ENCODE results near the gene COL9A3. TPM values are rescaled to one million over a fixed set of nuclear protein-coding genes. Genes with fewer than 3 reads are reported as not detected.

The COL9A3 gene
- not detected for total RNA-seq

GRCh38 chr20:62816884-62817873, at the start of gene COL9A3:
COL9A3 (plus strand) TSS chr20:62817050; CDS start chr20:62817065, 15 bp downstream.
- H3K27ac Mint-ChIP-seq, result no peak within 1 kb of the TSS
- no peak for ATAC-seq (replicated peaks)
- H3K27me3 Mint-ChIP-seq, result peaks cover 3% of the 10 kb centered on the region
- H3K9me3 Mint-ChIP-seq, result no peaks in the 10 kb centered on the region
- no peak within 1 kb of the TSS for H3K4me3 Mint-ChIP-seq
- peaks cover 7% of the 10 kb centered on the region for H3K36me3 Mint-ChIP-seq (ENCODE audit: low read depth)
- no peaks in the 10 kb centered on the region for H3K4me1 Mint-ChIP-seq

DNA sequence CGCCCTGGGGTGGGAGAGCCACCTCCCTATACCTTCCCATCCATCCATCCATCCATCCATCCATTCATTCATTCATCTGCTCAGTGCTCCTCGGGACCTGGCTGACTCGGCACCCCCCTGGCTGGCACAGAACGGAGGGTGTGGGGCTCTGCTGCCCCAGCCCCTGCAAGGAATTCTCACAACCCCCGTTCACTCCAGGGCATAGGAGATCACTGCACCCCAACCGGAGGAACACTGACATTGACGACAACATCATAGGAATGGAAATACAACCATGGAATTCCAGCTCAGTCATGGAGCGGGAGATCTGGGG, 48.7 kb upstream of the COL9A3 start:
- no peak overlapping the region for H3K4me3 Mint-ChIP-seq
- no peak overlapping the region for H3K27ac Mint-ChIP-seq

DNA sequence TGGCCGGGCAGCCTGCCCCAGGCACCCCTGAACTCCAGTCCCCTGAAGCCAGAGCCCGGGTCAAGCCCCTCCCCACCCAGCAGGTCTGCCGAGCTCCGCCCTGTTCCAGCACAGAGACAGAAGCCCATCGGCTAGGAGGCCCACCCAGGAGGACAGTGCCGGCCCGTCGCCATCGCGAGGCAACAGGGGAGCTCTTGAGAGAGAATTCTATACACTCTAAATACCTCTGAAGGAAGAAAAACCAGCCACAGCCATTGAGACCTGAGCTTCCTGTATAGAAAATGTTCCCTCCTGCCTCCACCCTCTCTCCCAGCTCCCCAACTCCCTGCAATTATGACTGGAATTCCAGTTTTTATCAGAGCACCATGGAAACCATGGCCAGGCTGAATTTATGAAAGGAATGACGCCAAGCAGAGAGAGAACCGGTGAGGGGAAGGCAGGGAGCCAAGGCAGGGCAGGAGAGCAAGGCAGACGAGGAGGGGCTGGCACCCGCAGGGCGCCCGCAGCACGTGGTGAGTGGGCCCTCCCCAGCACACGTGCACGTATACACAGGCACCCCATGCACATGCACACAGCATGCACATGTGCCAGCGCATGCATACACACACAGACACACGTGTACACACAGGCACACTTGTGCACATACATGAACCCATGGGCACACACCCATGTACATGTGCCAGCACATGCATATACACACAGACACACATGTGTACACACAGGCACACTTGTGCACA, 48.1 kb upstream of the COL9A3 start:
- no peak overlapping the region for H3K27ac Mint-ChIP-seq
- ATAC-seq (replicated peaks), result no peak
- no peaks in the 10 kb centered on the region for H3K9me3 Mint-ChIP-seq

More for the DNA sequence above, 48.7 kb upstream of the COL9A3 start:
- Mint-ChIP-seq H3K27me3 (no peaks in the 10 kb centered on the region), H3K36me3 (ENCODE audit: low read depth) (no peaks in the 10 kb centered on the region), H3K9me3 (no peaks in the 10 kb centered on the region), H3K4me1 (peaks cover 6% of the 10 kb centered on the region)
- ATAC-seq (replicated peaks), result no peak

GRCh38 chr20:62769346-62770071, 47.3 kb upstream of the COL9A3 start:
- Mint-ChIP-seq H3K36me3 (ENCODE audit: low read depth) (no peaks in the 10 kb centered on the region), H3K4me1 (peaks cover 6% of the 10 kb centered on the region), H3K9me3 (no peaks in the 10 kb centered on the region), H3K4me3 (no peak overlapping the region), H3K27ac (no peak overlapping the region), H3K27me3 (no peaks in the 10 kb centered on the region)
- ATAC-seq (replicated peaks), result no peak

More for the DNA sequence above, 48.1 kb upstream of the COL9A3 start:
- H3K36me3 Mint-ChIP-seq (ENCODE audit: low read depth), result no peaks in the 10 kb centered on the region
- H3K4me1 Mint-ChIP-seq, result peaks cover 6% of the 10 kb centered on the region
- no peaks in the 10 kb centered on the region for H3K27me3 Mint-ChIP-seq
- no peak overlapping the region for H3K4me3 Mint-ChIP-seq

GRCh38 chr20:62770111-62770910, 46.5 kb upstream of the COL9A3 start:
- Mint-ChIP-seq H3K9me3 (no peaks in the 10 kb centered on the region), H3K27me3 (no peaks in the 10 kb centered on the region), H3K36me3 (ENCODE audit: low read depth) (no peaks in the 10 kb centered on the region), H3K4me1 (peaks cover 11% of the 10 kb centered on the region), H3K27ac (no peak overlapping the region), H3K4me3 (no peak overlapping the region)
- no peak for ATAC-seq (replicated peaks)

DNA sequence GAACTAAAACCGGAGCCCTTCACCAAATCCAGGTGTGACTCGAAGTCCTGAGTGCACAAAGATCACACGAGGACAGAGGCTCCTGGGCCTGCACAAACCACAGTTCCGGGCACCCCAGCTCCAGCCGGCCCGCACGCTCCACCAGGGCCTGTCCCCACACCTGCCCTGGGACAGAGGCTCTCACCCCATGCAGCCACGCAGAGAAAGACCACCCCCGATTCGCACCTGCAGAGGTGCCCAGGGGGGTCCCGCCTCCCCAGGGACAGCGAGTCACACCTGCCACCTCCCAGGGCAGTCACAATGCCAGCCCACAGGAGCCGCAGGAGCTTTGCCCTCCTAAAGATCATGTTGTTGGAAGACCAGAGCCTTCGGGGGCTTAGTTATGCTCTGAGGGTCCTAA, 45.9 kb upstream of the COL9A3 start:
- no peak for ATAC-seq (replicated peaks)
- H3K9me3 Mint-ChIP-seq, result no peaks in the 10 kb centered on the region
- H3K4me3 Mint-ChIP-seq, result no peak overlapping the region
- H3K27me3 Mint-ChIP-seq, result no peaks in the 10 kb centered on the region
- H3K4me1 Mint-ChIP-seq, result peaks cover 17% of the 10 kb centered on the region
- no peak overlapping the region for H3K27ac Mint-ChIP-seq
- no peaks in the 10 kb centered on the region for H3K36me3 Mint-ChIP-seq (ENCODE audit: low read depth)

DNA sequence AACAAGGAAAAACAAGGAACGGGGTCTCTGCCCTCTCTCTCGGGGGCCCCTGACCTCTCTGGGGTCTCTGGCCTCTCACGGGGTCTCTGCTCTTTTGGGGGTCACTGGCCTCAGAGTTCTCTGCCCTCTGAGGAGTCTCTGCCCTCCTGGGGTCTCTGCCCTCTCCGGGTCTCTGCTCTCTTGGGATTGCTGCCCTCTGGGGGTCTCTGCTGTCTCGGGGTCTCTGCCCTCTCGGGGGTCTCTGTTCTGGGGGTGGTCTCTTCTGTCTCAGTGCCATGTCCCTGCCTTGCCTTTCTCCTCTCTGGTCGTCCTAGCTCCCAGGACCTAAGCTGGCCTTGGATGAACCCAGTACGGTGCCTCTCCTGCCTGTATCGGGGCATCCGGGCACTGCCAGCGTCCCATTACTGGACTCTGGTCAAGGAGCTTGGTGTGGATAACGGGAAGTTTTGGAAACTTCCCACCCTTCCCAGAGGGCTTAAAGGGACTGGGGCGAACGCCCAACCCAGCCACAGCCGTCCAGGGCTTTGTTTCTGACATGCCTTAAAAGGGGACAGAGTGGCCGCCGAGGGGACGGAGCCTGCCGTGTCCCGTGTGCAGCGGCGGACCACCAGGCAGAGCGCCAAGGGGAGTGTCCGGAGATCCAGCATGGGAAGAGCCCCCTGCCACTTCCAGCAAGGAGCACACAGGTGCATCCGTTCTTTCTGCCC, 45.3 kb upstream of the COL9A3 start:
- Mint-ChIP-seq H3K4me1 (peaks cover 21% of the 10 kb centered on the region), H3K27ac (no peak overlapping the region), H3K9me3 (no peaks in the 10 kb centered on the region), H3K36me3 (ENCODE audit: low read depth) (no peaks in the 10 kb centered on the region), H3K4me3 (no peak overlapping the region), H3K27me3 (no peaks in the 10 kb centered on the region)
- ATAC-seq (replicated peaks), result no peak

DNA sequence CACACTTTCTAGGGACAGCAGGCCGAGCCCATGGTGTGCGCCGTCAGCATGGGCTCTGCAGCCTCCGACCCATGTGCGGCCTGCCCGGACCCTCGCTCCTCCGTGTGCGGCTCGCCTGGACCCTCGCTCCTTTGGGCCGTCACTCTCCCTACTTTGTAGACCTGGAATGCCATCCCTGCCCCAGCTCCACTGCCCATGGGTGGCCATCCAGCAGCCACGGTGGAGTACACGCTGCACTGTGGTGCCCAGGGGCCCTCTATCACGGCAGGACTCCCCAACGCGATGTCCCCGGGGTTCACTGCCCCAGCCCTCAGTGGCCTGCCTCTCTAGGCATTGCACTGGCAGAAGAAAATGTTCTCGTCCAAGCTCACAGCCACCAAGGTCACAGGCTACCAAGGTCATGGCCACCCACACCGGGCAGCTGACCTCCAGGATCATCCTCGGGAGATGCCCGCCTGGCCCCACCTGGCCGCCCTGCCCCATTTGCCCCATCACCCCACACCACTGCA, 44.7 kb upstream of the COL9A3 start:
- no peak overlapping the region for H3K27ac Mint-ChIP-seq
- H3K4me3 Mint-ChIP-seq, result no peak overlapping the region
- no peak for ATAC-seq (replicated peaks)
- H3K36me3 Mint-ChIP-seq (ENCODE audit: low read depth), result no peaks in the 10 kb centered on the region
- no peaks in the 10 kb centered on the region for H3K9me3 Mint-ChIP-seq
- H3K27me3 Mint-ChIP-seq, result no peaks in the 10 kb centered on the region
- peaks cover 25% of the 10 kb centered on the region for H3K4me1 Mint-ChIP-seq

- Mint-ChIP-seq H3K27me3 (no peaks in the 10 kb centered on the region), H3K4me3 (no peak overlapping the region), H3K36me3 (ENCODE audit: low read depth) (no peaks in the 10 kb centered on the region), H3K4me1 (peaks cover 23% of the 10 kb centered on the region), H3K9me3 (no peaks in the 10 kb centered on the region), H3K27ac (no peak overlapping the region)
- ATAC-seq (replicated peaks), result no peak
Observed at GRCh38 chr20:62772619-62772989, 44.2 kb upstream of the COL9A3 start.

GRCh38 chr20:62772990-62773844, 43.6 kb upstream of the COL9A3 start:
- H3K27me3 Mint-ChIP-seq, result no peaks in the 10 kb centered on the region
- ATAC-seq (replicated peaks), result no peak
- H3K27ac Mint-ChIP-seq, result no peak overlapping the region
- no peaks in the 10 kb centered on the region for H3K9me3 Mint-ChIP-seq
- no peak overlapping the region for H3K4me3 Mint-ChIP-seq
- H3K36me3 Mint-ChIP-seq (ENCODE audit: low read depth), result no peaks in the 10 kb centered on the region
- H3K4me1 Mint-ChIP-seq, result peaks cover 23% of the 10 kb centered on the region

- Mint-ChIP-seq H3K4me3 (peak overlapping the region; percentile 23), H3K36me3 (ENCODE audit: low read depth) (no peaks in the 10 kb centered on the region), H3K4me1 (peaks cover 23% of the 10 kb centered on the region), H3K27ac (peak overlapping the region; percentile 48), H3K9me3 (no peaks in the 10 kb centered on the region), H3K27me3 (no peaks in the 10 kb centered on the region)
- no peak for ATAC-seq (replicated peaks)
Observed at GRCh38 chr20:62773845-62774714, 42.8 kb upstream of the COL9A3 start.

GRCh38 chr20:62774762-62775161, 42.1 kb upstream of the COL9A3 start:
- Mint-ChIP-seq H3K4me3 (peak overlapping the region; percentile 23), H3K9me3 (no peaks in the 10 kb centered on the region), H3K4me1 (peaks cover 23% of the 10 kb centered on the region), H3K27ac (no peak overlapping the region), H3K27me3 (no peaks in the 10 kb centered on the region), H3K36me3 (ENCODE audit: low read depth) (no peaks in the 10 kb centered on the region)
- ATAC-seq (replicated peaks), result peak; percentile 31
